HCT116 (cell line): ENCODE data around the gene ABCB6. TPM values are rescaled to one million over a fixed set of nuclear protein-coding genes. Genes with fewer than 3 reads are reported as not detected.
A peak's percentile ranks its signal among the peaks of the same experiment; 100 is the strongest.

Source experiments
- ATAC-seq: fragments of 200-7000 bp; cut with Tn5 transposase; 2 replicates; pipeline ENCODE4 v1.9.1; 2020; ENCODE audit warnings: mild to moderate bottlenecking, moderate library complexity
- BruUV-seq: library from RNA; stranded (reverse); fragments of 400-500 nt; replicated peaks from 2 replicates; lab custom pipeline; 2021; lab: Mats Ljungman, UMichigan
- CTCF ChIA-PET: fragments of 300-600 bp; sonication (Branson Sonifier 250); formaldehyde crosslinking; loops from one replicate; lab custom pipeline; 2021; ENCODE audit warnings: antibody characterized with exemption; lab: Charles Lee
- POLR2A ChIA-PET: fragments of 300-600, 350-600 bp; sonication (Branson Sonifier 250); formaldehyde crosslinking; loops from one replicate; lab custom pipeline; 2021; ENCODE audit warnings: antibody characterized with exemption; lab: Charles Lee
- RAD21 ChIA-PET, 2 experiments: fragments of 300-600 bp; sonication (Branson Sonifier 250); formaldehyde crosslinking; loops; one replicate each; lab custom pipeline; 2023; ENCODE audit warnings: low total read pairs in 2 of 2; ENCODE audit not compliant: uncharacterized antibody in 2 of 2, unreplicated experiment in 2 of 2, low non-redundant PET in 1 of 2; lab: Charles Lee
- DNase-seq: peaks from one replicate; pipeline ENCODE4 v3.0.0-alpha.2; 2010; ENCODE audit warnings: low read depth, low spot score
- H2AFZ ChIP-seq: fragments of 200-600 bp; shearing (Covaris generic), sonication (generic); 2 replicates; pipeline ENCODE4 v1.6.1; 2017; ENCODE audit warnings: low read depth, mixed run types, mixed read lengths, antibody characterized with exemption, low read length; ENCODE audit not compliant: poor library complexity, severe bottlenecking
- H3K27ac ChIP-seq: 2 replicates; pipeline ENCODE4 v1.5.1; 2012; ENCODE audit warnings: low read depth, low read length
- H3K27me3 ChIP-seq: fragments of 200-600 bp; sonication (generic); 2 replicates; pipeline ENCODE4 v1.6.1; 2016; ENCODE audit warnings: mixed run types, low read length, mixed read lengths; ENCODE audit not compliant: insufficient read depth
- H3K36me3 ChIP-seq, 2 experiments: fragments of 200-500 bp in 1 of 2; fragments of 200-600 bp in 1 of 2; sonication (Bioruptor generic) in 1 of 2; sonication (generic) in 1 of 2; 2 replicates each; pipeline versions ENCODE4 v1.5.1 to v1.6.1; 2014 to 2016; ENCODE audit warnings: low read length in 2 of 2, inconsistent platforms in 1 of 2, mixed read lengths in 1 of 2, mixed run types in 1 of 2; ENCODE audit not compliant: insufficient read depth in 2 of 2, control insufficient read depth in 1 of 2
- H3K4me1 ChIP-seq, 2 experiments: fragments of 200-600 bp in 1 of 2; sonication (generic) in 1 of 2; 2 replicates each; pipeline versions ENCODE4 v1.5.1 to v1.6.1; 2012 to 2017; ENCODE audit warnings: low read length in 2 of 2, inconsistent platforms in 1 of 2, mild to moderate bottlenecking in 1 of 2, mixed read lengths in 1 of 2, mixed run types in 1 of 2, moderate library complexity in 1 of 2; ENCODE audit not compliant: insufficient read depth in 2 of 2, control insufficient read depth in 1 of 2
- H3K4me2 ChIP-seq: fragments of 200-600 bp; sonication (generic); 2 replicates; pipeline ENCODE4 v1.6.1; 2017; ENCODE audit warnings: mixed run types, low read length, mixed read lengths
- H3K4me3 ChIP-seq, 2 experiments: fragments of 200-600 bp in 1 of 2; sonication (generic) in 1 of 2; replicated peaks in 1 of 2; 2 replicates each; pipeline ENCODE4 v1.5.1; 2011 to 2016; ENCODE audit warnings: low read length in 2 of 2, control low read depth in 1 of 2, low read depth in 1 of 2, mild to moderate bottlenecking in 1 of 2, mixed read lengths in 1 of 2, mixed run types in 1 of 2
- H3K79me2 ChIP-seq: fragments of 200-600 bp; sonication (generic); 2 replicates; pipeline ENCODE4 v1.6.1; 2017; ENCODE audit warnings: mild to moderate bottlenecking, mixed run types, low read length, moderate library complexity, mixed read lengths; ENCODE audit not compliant: insufficient read depth
- H3K9ac ChIP-seq: fragments of 200-600 bp; sonication (generic); 2 replicates; pipeline ENCODE4 v1.6.1; 2016; ENCODE audit warnings: low read length, mixed read lengths
- H3K9me2 ChIP-seq: fragments of 200-600 bp; sonication (generic), shearing (Covaris generic); 2 replicates; pipeline ENCODE4 v1.6.1; 2017; ENCODE audit warnings: mixed run types, mild to moderate bottlenecking, moderate library complexity; ENCODE audit not compliant: insufficient read depth
- H3K9me3 ChIP-seq, 2 experiments: fragments of 200-500 bp in 1 of 2; fragments of 200-600 bp in 1 of 2; sonication (Bioruptor generic) in 1 of 2; sonication (generic) in 1 of 2; 2 replicates each; pipeline ENCODE4 v1.6.1; 2014 to 2017; ENCODE audit warnings: low read length in 2 of 2, mixed read lengths in 2 of 2, inconsistent platforms in 1 of 2, low read depth in 1 of 2, mild to moderate bottlenecking in 1 of 2, mixed run types in 1 of 2, moderate library complexity in 1 of 2; ENCODE audit not compliant: control insufficient read depth in 1 of 2, insufficient read depth in 1 of 2
- H4K20me1 ChIP-seq: fragments of 200-600 bp; sonication (generic), shearing (Covaris generic); 2 replicates; pipeline ENCODE4 v1.6.1; 2017; ENCODE audit warnings: mixed run types, mild to moderate bottlenecking, moderate library complexity; ENCODE audit not compliant: insufficient read depth
- CTCF ChIP-seq, 3 experiments: fragments of 200-600 bp in 1 of 3; sonication (generic) in 1 of 3; IDR thresholded peaks in 2 of 3; conservative IDR thresholded peaks in 1 of 3; 2 replicates each; pipeline ENCODE4 v1.5.1; 2012 to 2017; ENCODE audit warnings: low read depth in 2 of 3, low read length in 2 of 3, antibody characterized with exemption in 1 of 3, borderline replicate concordance in 1 of 3, control low read depth in 1 of 3, mild to moderate bottlenecking in 1 of 3, mixed read lengths in 1 of 3, mixed run types in 1 of 3, moderate library complexity in 1 of 3; ENCODE audit not compliant: insufficient read depth in 1 of 3
- ELF1 ChIP-seq: IDR thresholded peaks from 2 replicates; pipeline ENCODE4 v1.6.1; 2012; ENCODE audit warnings: low read depth, borderline replicate concordance
- EZH2 ChIP-seq: fragments of 200-600 bp; sonication (generic); IDR thresholded peaks from 2 replicates; pipeline ENCODE4 v1.6.1; 2017; ENCODE audit warnings: antibody characterized with exemption, mixed run types
- EZH2phosphoT487 ChIP-seq: fragments of 200-600 bp; IDR thresholded peaks from 2 replicates; pipeline ENCODE4 v1.6.1; 2018; ENCODE audit warnings: antibody characterized with exemption, borderline replicate concordance
- FOSL1 ChIP-seq: IDR thresholded peaks from 2 replicates; pipeline ENCODE4 v1.6.1; 2012; ENCODE audit warnings: low read depth
- POLR2A ChIP-seq: IDR thresholded peaks from 2 replicates; pipeline ENCODE4 v1.7.0; 2011; ENCODE audit warnings: borderline replicate concordance; ENCODE audit not compliant: insufficient read depth, insufficient read length; ENCODE audit errors: extremely low read depth
- POLR2AphosphoS5 ChIP-seq: IDR thresholded peaks from 2 replicates; pipeline ENCODE4 v1.6.1; 2011; ENCODE audit warnings: mild to moderate bottlenecking, low read depth, low read length, moderate library complexity
- RAD21 ChIP-seq: IDR thresholded peaks from 2 replicates; pipeline ENCODE4 v1.6.1; 2012; ENCODE audit warnings: low read depth, mild to moderate bottlenecking
- SP1 ChIP-seq: IDR thresholded peaks from 2 replicates; pipeline ENCODE4 v1.6.1; 2012; ENCODE audit warnings: low read depth
- TCF7L2 ChIP-seq: IDR thresholded peaks from 2 replicates; pipeline ENCODE4 v1.7.0; 2011; ENCODE audit warnings: borderline replicate concordance, inconsistent platforms; ENCODE audit not compliant: insufficient read depth, insufficient read length; ENCODE audit errors: extremely low read depth
- YY1 ChIP-seq: IDR thresholded peaks from 2 replicates; pipeline ENCODE4 v1.6.1; 2011; ENCODE audit warnings: low read length, low read depth, moderate library complexity, mild to moderate bottlenecking; ENCODE audit not compliant: insufficient replicate concordance; ENCODE audit errors: extremely low read depth
- ZFX ChIP-seq: fragments of 450-650 bp; IDR thresholded peaks from 2 replicates; pipeline ENCODE4 v1.6.1; 2017
- intact Hi-C: fragments of 100-400 bp; cut with micrococcal nuclease; formaldehyde crosslinking; loops from 2 replicates; pipeline ENCODE4 v1.10.0; 2022
- total RNA-seq: library from RNA; stranded (reverse); gene quantifications from one replicate; pipeline ENCODE4 v1.2.1, GENCODE V29; 2021; ENCODE audit not compliant: unreplicated experiment

ABCB6 gene
- total RNA-seq, 1 experiment from 2014 or later = 24.5 TPM

DNA sequence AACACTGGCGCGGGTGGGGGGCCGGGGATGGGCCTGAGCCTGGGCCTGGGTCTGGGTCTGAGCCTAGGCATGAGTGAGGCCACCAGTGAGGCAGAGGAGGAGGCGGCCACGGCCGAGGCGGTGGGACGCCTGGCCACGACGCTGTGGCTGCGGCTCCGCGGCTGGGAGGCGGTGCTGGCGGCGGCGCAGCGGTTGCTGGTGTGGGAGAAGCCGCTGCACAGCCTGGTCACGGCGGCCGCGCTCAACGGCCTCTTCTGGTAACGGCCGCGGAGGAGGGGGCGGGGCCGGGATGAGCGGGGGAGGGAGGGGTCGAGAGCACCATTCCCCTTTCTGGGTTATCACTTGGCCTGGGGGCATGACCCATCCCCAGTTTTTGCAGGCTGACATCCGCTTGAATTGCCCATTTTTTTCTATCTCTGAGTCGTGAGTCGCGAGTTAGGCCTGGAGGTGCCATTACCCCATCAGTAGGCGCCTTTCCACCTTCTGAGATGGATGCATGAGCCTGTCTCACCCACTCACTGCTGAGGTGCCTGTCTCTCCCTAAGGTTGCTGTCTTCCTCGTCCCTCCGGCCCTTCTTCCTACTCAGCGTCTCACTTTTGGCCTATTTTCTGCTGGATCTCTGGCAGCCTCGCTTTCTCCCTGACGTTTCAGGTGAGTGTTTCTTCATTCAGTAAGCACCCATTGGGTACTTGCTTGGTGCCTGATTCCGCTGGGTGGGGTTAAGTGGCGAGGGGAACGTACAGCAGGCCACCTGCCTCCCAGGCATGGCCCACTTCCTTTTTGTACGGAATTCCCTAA is 40.2 kb downstream of the ABCB6 start:
- peaks cover 10 to 27% of the 10 kb centered on the region in 2 experiments for H3K4me1 ChIP-seq
- ATAC-seq (peak; percentile 23), DNase-seq (no peak)
- ChIA-PET RAD21 (no interaction called here), CTCF (no interaction called here), POLR2A (no interaction called here)
- no peaks in the 10 kb centered on the region for H4K20me1 ChIP-seq
- TF ChIP-seq POLR2A = no peak
- TF ChIP-seq ZFX = peak; percentile 66
- peak overlapping the region; percentile 98 for H3K4me2 ChIP-seq
- peak overlapping the region; percentile 70 to 93 for H3K4me3 ChIP-seq
- intact Hi-C loops = loop anchor here (5.0 to 10.0 kb wide), 2 partner anchors 209 to 356 kb away; partner anchors contain the start of gene DNPEP
- no peaks in the 10 kb centered on the region for H3K9me3 ChIP-seq
- no TSS peak for BruUV-seq
- H3K27me3 ChIP-seq = no peaks in the 10 kb centered on the region
- peaks cover 23% of the 10 kb centered on the region for H3K79me2 ChIP-seq
- H3K9ac ChIP-seq = peak overlapping the region; percentile 85
- no peaks in the 10 kb centered on the region for H3K9me2 ChIP-seq
- H3K27ac ChIP-seq = peak overlapping the region; percentile 97
- H3K36me3 ChIP-seq = peaks cover 13 to 20% of the 10 kb centered on the region in 2 experiments; a peak in 3 of 4 replicates
- no peak overlapping the region for H2AFZ ChIP-seq

DNA sequence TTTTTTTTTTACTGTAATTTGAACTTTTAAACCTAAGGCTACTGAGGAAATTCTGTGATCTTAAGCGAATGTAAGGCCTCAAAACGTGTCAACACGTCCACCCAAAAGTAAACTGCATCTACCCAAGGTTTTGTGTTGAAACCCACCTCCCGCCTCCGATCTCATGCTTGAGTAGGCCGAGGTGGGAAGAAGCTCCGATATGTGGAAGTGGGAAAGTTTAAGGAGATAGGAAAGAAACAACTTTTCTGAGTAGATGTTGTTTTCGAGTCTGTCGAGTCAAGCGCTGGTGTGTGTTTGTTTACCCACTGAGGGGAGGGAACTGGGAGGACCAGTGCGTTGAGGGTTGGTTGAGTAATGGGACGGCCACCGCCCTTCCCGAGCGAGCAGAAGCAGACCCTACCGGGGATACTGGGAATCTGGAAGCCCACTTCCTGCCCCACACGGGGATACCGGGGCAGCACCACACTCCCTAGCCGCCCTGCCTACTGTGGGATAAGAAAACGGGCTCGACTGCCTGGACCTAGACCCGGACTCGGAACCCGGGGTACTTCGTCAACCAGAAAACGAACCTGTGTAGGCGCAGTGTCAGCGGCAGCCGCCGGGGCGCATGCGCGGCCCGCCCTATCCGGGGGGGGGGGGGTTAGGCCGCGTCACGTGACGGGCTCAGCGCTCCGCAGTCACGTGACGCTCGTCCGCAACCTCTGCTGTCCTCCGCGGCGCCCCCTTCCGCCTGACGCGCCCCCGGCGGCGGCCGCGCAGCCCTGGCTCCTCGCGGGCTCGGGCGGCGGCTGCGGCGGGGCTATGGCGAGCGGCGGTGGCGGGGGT is 41.0 kb downstream of the ABCB6 start, which contains the start of gene RETREG2:
Gene RETREG2, plus strand, starts transcription at position 724 of the 825 bp plus-strand sequence. Its CDS starts 78 bp downstream, at position 802.
- intact Hi-C loops = loop anchor here (2.0 to 10.0 kb wide), 3 partner anchors 29 to 357 kb away; partner anchors contain the start of genes DNPEP and ZFAND2B
- POLR2A ChIA-PET = no interaction called here
- Histone ChIP-seq H3K27ac (peak within 1 kb of the TSS; percentile 97), H3K79me2 (peaks cover 23% of the 10 kb centered on the region), H3K4me1 (peaks cover 10 to 27% of the 10 kb centered on the region in 2 experiments), H3K36me3 (peaks cover 5 to 17% of the 10 kb centered on the region in 2 experiments; a peak in 3 of 4 replicates), H3K9ac (peak within 1 kb of the TSS; percentile 85), H3K9me2 (no peaks in the 10 kb centered on the region), H3K4me3 (peak within 1 kb of the TSS; percentile 87 to 93), H3K27me3 (no peaks in the 10 kb centered on the region), H3K9me3 (no peaks in the 10 kb centered on the region), H4K20me1 (no peaks in the 10 kb centered on the region), H2AFZ (no peak within 1 kb of the TSS)
- peak; percentile 68 for ATAC-seq
- BruUV-seq = TSS peak; percentile 46
- peak; percentile 84 for DNase-seq
- CTCF ChIA-PET = no interaction called here
- RAD21 ChIA-PET = no interaction called here
- TF ChIP-seq SP1 = no peak
- peak in 1 of 3 experiments; percentile 28; a peak in 1 of 6 replicates for TF ChIP-seq CTCF (IDR thresholded peaks at IDR 0.05 in 2 of 3, conservative IDR thresholded peaks at IDR 0.05 in 1 of 3; ENCODE audit: borderline replicate concordance in 1 of 3, insufficient read depth in 1 of 3, low read depth in 2 of 3, low read length in 2 of 3)
- TF ChIP-seq ELF1 = no peak
- peak; percentile 96 for TF ChIP-seq POLR2AphosphoS5
- no peak for TF ChIP-seq EZH2
- TF ChIP-seq RAD21 = no peak
- TF ChIP-seq TCF7L2 = no peak
- TF ChIP-seq YY1 = peak; percentile 40
- no peak for TF ChIP-seq FOSL1
- TF ChIP-seq EZH2phosphoT487 = no peak
- peak; percentile 85 for TF ChIP-seq POLR2A
- TF ChIP-seq, all 23 proteins: peak for 4
- peak within 1 kb of the TSS; percentile 98 for H3K4me2 ChIP-seq
